Measurements from ENCODE around the gene KLHDC9.

KLHDC9 gene

GRCh38 chr1:161119092-161119903 is 21.1 kb downstream of the KLHDC9 start:
- Histone ChIP-seq H3K4me3 (ENCODE audit: insufficient read depth in 1 of 2, low read depth in 1 of 2, low read length in 2 of 2) (peak overlapping the region in 1 of 2 experiments; percentile 100), H2AK5ac (ENCODE audit: low read length, severe bottlenecking) (peak overlapping the region; percentile 41), H3K18ac (ENCODE audit: low read depth in 1 of 2, low read length in 2 of 2) (peak overlapping the region; percentile 14 to 46), H3K36me3 (ENCODE audit: control insufficient read depth in 1 of 2, insufficient read depth in 2 of 2, low read depth in 1 of 2, low read length in 2 of 2) (peaks cover 42 to 60% of the 10 kb centered on the region in 2 experiments), H4K8ac (ENCODE audit: low read length) (peak overlapping the region; percentile 22), H2BK12ac (ENCODE audit: low read length in 2 of 2) (peak overlapping the region in 1 of 2 experiments; percentile 31), H3K23ac (ENCODE audit: low read length in 2 of 2) (no peak overlapping the region), H3K4me1 (ENCODE audit: control insufficient read depth, insufficient read depth, low read depth, low read length) (peaks cover 25% of the 10 kb centered on the region), H2BK5ac (ENCODE audit: low read depth, low read length, poor library complexity, severe bottlenecking) (no peak overlapping the region), H3K27ac (ENCODE audit: low read length, poor library complexity, severe bottlenecking) (peak overlapping the region; percentile 95), H3K4me2 (ENCODE audit: low read length, poor library complexity, severe bottlenecking) (peak overlapping the region; percentile 61), H2AFZ (ENCODE audit: low read depth, low read length) (no peak overlapping the region), H3K79me1 (replicated peaks; ENCODE audit: low read length, poor library complexity, severe bottlenecking) (peaks cover 25% of the 10 kb centered on the region), H3K27me3 (ENCODE audit: control insufficient read depth in 1 of 2, insufficient read depth in 1 of 2, low read length in 2 of 2) (no peaks in the 10 kb centered on the region), H4K91ac (ENCODE audit: low read length) (no peak overlapping the region), H3K9ac (ENCODE audit: low read length) (peak overlapping the region; percentile 100), H3K4ac (ENCODE audit: low read depth in 1 of 2, low read length in 2 of 2) (no peak overlapping the region), H3K14ac (ENCODE audit: low read length in 2 of 2) (peak overlapping the region in 1 of 2 experiments; percentile 36), H3K9me3 (ENCODE audit: control insufficient read depth, low read length) (no peaks in the 10 kb centered on the region), H2BK15ac (ENCODE audit: low read depth, poor library complexity, severe bottlenecking) (no peak overlapping the region), H2BK120ac (ENCODE audit: low read depth, low read length) (no peak overlapping the region)
- DNase-seq, result peak; percentile 88
- WGBS, result 70% methylated on average over 10 of the region's 10 CpGs

- Histone ChIP-seq H3K4me2 (ENCODE audit: low read length, poor library complexity, severe bottlenecking) (no peak overlapping the region), H3K9me3 (ENCODE audit: control insufficient read depth, low read length) (no peaks in the 10 kb centered on the region), H3K18ac (ENCODE audit: low read depth in 1 of 2, low read length in 2 of 2) (no peak overlapping the region), H3K4ac (ENCODE audit: low read depth in 1 of 2, low read length in 2 of 2) (no peak overlapping the region), H4K91ac (ENCODE audit: low read length) (no peak overlapping the region), H2AK5ac (ENCODE audit: low read length, severe bottlenecking) (no peak overlapping the region), H3K36me3 (ENCODE audit: control insufficient read depth in 1 of 2, insufficient read depth in 2 of 2, low read depth in 1 of 2, low read length in 2 of 2) (peaks cover 47 to 63% of the 10 kb centered on the region in 2 experiments), H3K23ac (ENCODE audit: low read length in 2 of 2) (no peak overlapping the region), H2BK12ac (ENCODE audit: low read length in 2 of 2) (no peak overlapping the region), H3K27ac (ENCODE audit: low read length, poor library complexity, severe bottlenecking) (no peak overlapping the region), H3K9ac (ENCODE audit: low read length) (no peak overlapping the region), H3K14ac (ENCODE audit: low read length in 2 of 2) (no peak overlapping the region), H2BK120ac (ENCODE audit: low read depth, low read length) (no peak overlapping the region), H2BK5ac (ENCODE audit: low read depth, low read length, poor library complexity, severe bottlenecking) (no peak overlapping the region), H4K8ac (ENCODE audit: low read length) (no peak overlapping the region), H3K4me3 (ENCODE audit: insufficient read depth in 1 of 2, low read depth in 1 of 2, low read length in 2 of 2) (no peak overlapping the region), H3K79me1 (replicated peaks; ENCODE audit: low read length, poor library complexity, severe bottlenecking) (peaks cover 26% of the 10 kb centered on the region), H3K4me1 (ENCODE audit: control insufficient read depth, insufficient read depth, low read depth, low read length) (peaks cover 20% of the 10 kb centered on the region), H2AFZ (ENCODE audit: low read depth, low read length) (no peak overlapping the region), H2BK15ac (ENCODE audit: low read depth, poor library complexity, severe bottlenecking) (no peak overlapping the region), H3K27me3 (ENCODE audit: control insufficient read depth in 1 of 2, insufficient read depth in 1 of 2, low read length in 2 of 2) (no peaks in the 10 kb centered on the region)
- DNase-seq, result no peak
- 100% methylated on average over 1 of the region's 3 CpGs for WGBS
Measured at GRCh38 chr1:161121042-161121650, 23.0 kb downstream of the KLHDC9 start.

- Histone ChIP-seq H3K23ac (ENCODE audit: low read length in 2 of 2) (no peak overlapping the region), H3K9ac (ENCODE audit: low read length) (no peak overlapping the region), H3K4me1 (ENCODE audit: control insufficient read depth, insufficient read depth, low read depth, low read length) (peaks cover 17% of the 10 kb centered on the region), H4K91ac (ENCODE audit: low read length) (no peak overlapping the region), H3K14ac (ENCODE audit: low read length in 2 of 2) (no peak overlapping the region), H2AFZ (ENCODE audit: low read depth, low read length) (no peak overlapping the region), H2BK5ac (ENCODE audit: low read depth, low read length, poor library complexity, severe bottlenecking) (no peak overlapping the region), H2BK15ac (ENCODE audit: low read depth, poor library complexity, severe bottlenecking) (no peak overlapping the region), H3K4ac (ENCODE audit: low read depth in 1 of 2, low read length in 2 of 2) (no peak overlapping the region), H3K4me3 (ENCODE audit: insufficient read depth in 1 of 2, low read depth in 1 of 2, low read length in 2 of 2) (no peak overlapping the region), H3K79me1 (replicated peaks; ENCODE audit: low read length, poor library complexity, severe bottlenecking) (peaks cover 26% of the 10 kb centered on the region), H4K8ac (ENCODE audit: low read length) (no peak overlapping the region), H3K18ac (ENCODE audit: low read depth in 1 of 2, low read length in 2 of 2) (no peak overlapping the region), H3K4me2 (ENCODE audit: low read length, poor library complexity, severe bottlenecking) (no peak overlapping the region), H3K27me3 (ENCODE audit: control insufficient read depth in 1 of 2, insufficient read depth in 1 of 2, low read length in 2 of 2) (no peaks in the 10 kb centered on the region), H3K9me3 (ENCODE audit: control insufficient read depth, low read length) (no peaks in the 10 kb centered on the region), H2BK12ac (ENCODE audit: low read length in 2 of 2) (no peak overlapping the region), H2BK120ac (ENCODE audit: low read depth, low read length) (no peak overlapping the region), H3K36me3 (ENCODE audit: control insufficient read depth in 1 of 2, insufficient read depth in 2 of 2, low read depth in 1 of 2, low read length in 2 of 2) (peaks cover 47 to 67% of the 10 kb centered on the region in 2 experiments), H2AK5ac (ENCODE audit: low read length, severe bottlenecking) (no peak overlapping the region), H3K27ac (ENCODE audit: low read length, poor library complexity, severe bottlenecking) (no peak overlapping the region)
- over 99% methylated on average over 3 of the region's 4 CpGs for WGBS
- no peak for DNase-seq
Measured at GRCh38 chr1:161121834-161122233, 23.7 kb downstream of the KLHDC9 start.

- no peak for DNase-seq
- H3K18ac ChIP-seq (ENCODE audit: low read depth in 1 of 2, low read length in 2 of 2), result no peak overlapping the region
- no peak overlapping the region for H2AFZ ChIP-seq (ENCODE audit: low read depth, low read length)
- H2BK5ac ChIP-seq (ENCODE audit: low read depth, low read length, poor library complexity, severe bottlenecking), result no peak overlapping the region
- H3K14ac ChIP-seq (ENCODE audit: low read length in 2 of 2), result no peak overlapping the region
- no peak overlapping the region for H3K23ac ChIP-seq (ENCODE audit: low read length in 2 of 2)
- no peak overlapping the region for H3K4me3 ChIP-seq (ENCODE audit: insufficient read depth in 1 of 2, low read depth in 1 of 2, low read length in 2 of 2)
- H2AK5ac ChIP-seq (ENCODE audit: low read length, severe bottlenecking), result no peak overlapping the region
- H3K79me1 ChIP-seq (replicated peaks; ENCODE audit: low read length, poor library complexity, severe bottlenecking), result peaks cover 27% of the 10 kb centered on the region
- H3K9me3 ChIP-seq (ENCODE audit: control insufficient read depth, low read length), result no peaks in the 10 kb centered on the region
- H3K27me3 ChIP-seq (ENCODE audit: control insufficient read depth in 1 of 2, insufficient read depth in 1 of 2, low read length in 2 of 2), result no peaks in the 10 kb centered on the region
- peaks cover 15% of the 10 kb centered on the region for H3K4me1 ChIP-seq (ENCODE audit: control insufficient read depth, insufficient read depth, low read depth, low read length)
- no peak overlapping the region for H3K4ac ChIP-seq (ENCODE audit: low read depth in 1 of 2, low read length in 2 of 2)
- H3K4me2 ChIP-seq (ENCODE audit: low read length, poor library complexity, severe bottlenecking), result no peak overlapping the region
- H4K8ac ChIP-seq (ENCODE audit: low read length), result no peak overlapping the region
- no peak overlapping the region for H4K91ac ChIP-seq (ENCODE audit: low read length)
- no peak overlapping the region for H2BK120ac ChIP-seq (ENCODE audit: low read depth, low read length)
- no peak overlapping the region for H3K9ac ChIP-seq (ENCODE audit: low read length)
- H2BK15ac ChIP-seq (ENCODE audit: low read depth, poor library complexity, severe bottlenecking), result no peak overlapping the region
- 94% methylated on average over 6 of the region's 6 CpGs for WGBS
- H3K36me3 ChIP-seq (ENCODE audit: control insufficient read depth in 1 of 2, insufficient read depth in 2 of 2, low read depth in 1 of 2, low read length in 2 of 2), result peaks cover 47 to 79% of the 10 kb centered on the region in 2 experiments
- no peak overlapping the region for H2BK12ac ChIP-seq (ENCODE audit: low read length in 2 of 2)
- H3K27ac ChIP-seq (ENCODE audit: low read length, poor library complexity, severe bottlenecking), result no peak overlapping the region
Measured at GRCh38 chr1:161122967-161123366, 24.8 kb downstream of the KLHDC9 start.
